GM12878 (cell line): ENCODE results near the gene RNFT2. TPM values are rescaled to one million over a fixed set of nuclear protein-coding genes. Genes with fewer than 3 reads are reported as not detected.

Experiments used
- ATAC-seq: fragments of 200-7000 bp; cut with Tn5 transposase; 3 replicates; pipeline ENCODE4 v1.9.1; 2020; ENCODE audit warnings: mild to moderate bottlenecking, moderate library complexity
- BruUV-seq: library from RNA; stranded (reverse); fragments of 400-500 nt; replicated peaks from 2 replicates; lab custom pipeline; 2021; lab: Mats Ljungman, UMichigan
- CTCF ChIA-PET: fragments of 300-600 bp; sonication (Branson Sonifier 250); formaldehyde crosslinking; extraction: SDS; loops from one replicate; lab custom pipeline; 2021; ENCODE audit warnings: inconsistent platforms; lab: Yijun Ruan, JAX
- POLR2A ChIA-PET: fragments of 350-600 bp; formaldehyde crosslinking; extraction: SDS; loops from one replicate; lab custom pipeline; 2021; ENCODE audit warnings: inconsistent platforms; lab: Charles Lee
- RAD21 ChIA-PET: fragments of 300-600 bp; sonication (Branson Sonifier 250); formaldehyde crosslinking; loops from one replicate; lab custom pipeline; 2023; ENCODE audit warnings: antibody characterized with exemption; ENCODE audit not compliant: unreplicated experiment; lab: Charles Lee
- SMC1A ChIA-PET: fragments of 300-600 bp; sonication (Branson Sonifier 250); formaldehyde crosslinking; loops from one replicate; lab custom pipeline; 2023; ENCODE audit not compliant: unreplicated experiment, uncharacterized antibody; lab: Charles Lee
- DNase-seq: peaks from one replicate; pipeline ENCODE4 v3.0.0-alpha.2; 2011; ENCODE audit warnings: low read depth, low spot score
- FAIRE-seq: peaks from 3 replicates; lab custom pipeline; 2011; peaks lifted over from hg19 to GRCh38; lab: Jason Lieb, UNC
- H2AFZ ChIP-seq: 2 replicates; pipeline ENCODE4 v1.6.0; 2011; ENCODE audit warnings: low read depth, low read length, control low read depth; ENCODE audit not compliant: control insufficient read depth
- H3K27ac ChIP-seq: 2 replicates; pipeline ENCODE4 v1.5.1; 2011; ENCODE audit warnings: control low read depth; ENCODE audit not compliant: control insufficient read depth, insufficient read depth
- H3K27me3 ChIP-seq, 2 experiments: replicated peaks in 1 of 2; 2 replicates each; pipeline versions ENCODE4 v1.6.0 to v1.6.1; 2011; ENCODE audit warnings: low read length in 1 of 2; ENCODE audit not compliant: control insufficient read depth in 2 of 2, insufficient read depth in 2 of 2
- H3K36me3 ChIP-seq, 2 experiments: 2 replicates each; pipeline ENCODE4 v1.5.1; 2011; ENCODE audit warnings: low read length in 1 of 2; ENCODE audit not compliant: control insufficient read depth in 2 of 2, insufficient read depth in 2 of 2
- H3K4me1 ChIP-seq: 2 replicates; pipeline ENCODE4 v1.6.1; 2011; ENCODE audit warnings: mild to moderate bottlenecking, low read length, moderate library complexity, mixed read lengths; ENCODE audit not compliant: control insufficient read depth, insufficient read depth
- H3K4me2 ChIP-seq: 2 replicates; pipeline ENCODE4 v1.6.0; 2011; ENCODE audit warnings: control low read depth; ENCODE audit not compliant: control insufficient read depth, insufficient read depth
- H3K4me3 ChIP-seq: fragments of 200-600 bp; sonication (generic); 2 replicates; pipeline ENCODE4 v1.5.1; 2016
- H3K79me2 ChIP-seq: 2 replicates; pipeline ENCODE4 v1.6.0; 2011; ENCODE audit warnings: low read length; ENCODE audit not compliant: control insufficient read depth, insufficient read depth
- H3K9ac ChIP-seq: 2 replicates; pipeline ENCODE4 v1.8.0; 2011; ENCODE audit warnings: low read length, control low read depth, mixed read lengths; ENCODE audit not compliant: control insufficient read depth, insufficient read depth
- H3K9me3 ChIP-seq: replicated peaks from 3 replicates; pipeline ENCODE4 v1.5.1; 2011; ENCODE audit warnings: mild to moderate bottlenecking, low read length; ENCODE audit not compliant: control insufficient read depth, insufficient read depth
- H4K20me1 ChIP-seq: 2 replicates; pipeline ENCODE4 v1.6.0; 2011; ENCODE audit not compliant: control insufficient read depth, insufficient read depth
- CTCF ChIP-seq, 3 experiments: IDR thresholded peaks in 2 of 3; conservative IDR thresholded peaks in 1 of 3; 2 replicates each; pipeline ENCODE4 v1.5.1; 2011; ENCODE audit warnings: low read depth in 3 of 3, low read length in 3 of 3, mild to moderate bottlenecking in 3 of 3, control low read depth in 2 of 3, moderate library complexity in 2 of 3, inconsistent platforms in 1 of 3, mixed read lengths in 1 of 3; ENCODE audit not compliant: control insufficient read depth in 2 of 3, insufficient read depth in 1 of 3; ENCODE audit errors: extremely low read depth in 1 of 3
- NFYB ChIP-seq: IDR thresholded peaks from 2 replicates; pipeline ENCODE4 v1.6.1; 2011; ENCODE audit warnings: low read depth, mild to moderate bottlenecking, low read length, improper control_type of control experiment, moderate library complexity; ENCODE audit not compliant: insufficient read depth
- WGBS: methylation state at CpG from one replicate; pipeline ENCODE4 v1.1.6; 2016; ENCODE audit warnings: low lambda C conversion rate; ENCODE audit not compliant: insufficient replicate concordance, insufficient coverage; ENCODE audit errors: missing lambda C conversion rate; 5-methylcytosine and 5-hydroxymethylcytosine counted together
- in situ Hi-C: fragments of 300-500 bp; cut with MboI; formaldehyde crosslinking; loops from 9 replicates; pipeline ENCODE4 v1.14.3; 2018; ENCODE audit warnings: mixed read lengths
- intact Hi-C: fragments of 100-400 bp; cut with micrococcal nuclease; formaldehyde crosslinking; loops from one replicate; pipeline ENCODE4 v1.14.2; 2022; ENCODE audit not compliant: unreplicated experiment
- polyA plus RNA-seq, 11 experiments: library from polyadenylated mRNA; depleted of rRNA in 4 of 11; unstranded in 6 of 11; stranded (reverse) in 5 of 11; fragments of >200 nt; fragmentation: Nextera tagmentation in 4 of 11; fragmentation: Illumina TruSeq in 1 of 11; extraction: Ambion mirVana in 4 of 11; extraction: Trizol in 1 of 11; gene quantifications; 1 replicate in 1 of 11; 2 replicates in 10 of 11; pipeline versions ENCODE4 v1.2.1 to v1.2.3, GENCODE V29; 2011 to 2016; ENCODE audit warnings: inconsistent platforms in 2 of 11, missing spikeins in 2 of 11, low read depth in 1 of 11
- total RNA-seq, 4 experiments: library from RNA; depleted of rRNA in 3 of 4; stranded (reverse); fragments of >200 nt in 3 of 4; fragmentation: Illumina TruSeq in 1 of 4; extraction: Trizol in 1 of 4; gene quantifications; 2 replicates each; pipeline versions ENCODE4 v1.2.1 to v1.2.3, GENCODE V29; 2013 to 2021

RNFT2 gene
- total and polyA plus RNA-seq, 10 of the 15 experiments (the other 5 are each of a cell fraction or from before 2014, with no cell fraction given), result 2.5 to 17.3 (median 9.7) TPM

GRCh38 chr12:116863275-116863767 lies 125.2 kb downstream of the RNFT2 start:
- Histone ChIP-seq H3K9me3 (no peaks in the 10 kb centered on the region), H3K27ac (no peak overlapping the region), H3K36me3 (no peaks in the 10 kb centered on the region), H3K9ac (no peak overlapping the region), H4K20me1 (no peaks in the 10 kb centered on the region), H3K4me3 (no peak overlapping the region), H3K4me2 (no peak overlapping the region)
- intact Hi-C loops, result no loop called here
- peak; percentile 28 to 69 (median 63) for TF ChIP-seq CTCF (IDR thresholded peaks at IDR 0.05 in 2 of 3, conservative IDR thresholded peaks at IDR 0.05 in 1 of 3; ENCODE audit: control insufficient read depth in 2 of 3, extremely low read depth in 1 of 3, insufficient read depth in 1 of 3, low read depth in 3 of 3, low read length in 3 of 3)
- no peak for TF ChIP-seq NFYB
- TF ChIP-seq, all 136 proteins: peak for 1
- H3K27me3 ChIP-seq, result no peaks in the 10 kb centered on the region
- RAD21 ChIA-PET, result no interaction called here
- POLR2A ChIA-PET, result no interaction called here
- peaks cover 16% of the 10 kb centered on the region for H3K4me1 ChIP-seq
- ATAC-seq, result no peak
- no peak for DNase-seq
- FAIRE-seq, result no peak
- no peaks in the 10 kb centered on the region for H3K79me2 ChIP-seq
- CTCF ChIA-PET, result interaction anchor here (0.6 to 1.5 kb wide), 6 partner anchors 33 to 257 kb away, joined by 3 to 6 read pairs (median 4); no protein-coding TSS in a partner anchor
- BruUV-seq, result no TSS peak
- SMC1A ChIA-PET, result interaction anchor here (0.7 to 1.1 kb wide), 2 partner anchors 11 to 488 kb away, joined by 3 to 4 read pairs; no protein-coding TSS in a partner anchor
- in situ Hi-C loops, result no loop called here
- no peak overlapping the region for H2AFZ ChIP-seq
- WGBS, result 43% methylated on average over 5 of the region's 6 CpGs
